Bronchial epithelial cell (primary cell): ENCODE data around the gene CCNL1. TPM values are rescaled to one million over a fixed set of nuclear protein-coding genes. Genes with fewer than 3 reads are reported as not detected.
"Not testable (repeated sequence)": the region's sequence is repeated elsewhere in the genome, so short reads cannot be mapped to it uniquely, and the experiment has no call there.

ENCODE experiments used
- DNase-seq: peaks from one replicate; pipeline ENCODE4 v3.0.0-alpha.2; 2010; ENCODE audit warnings: low read depth
- FAIRE-seq: peaks from 2 replicates; lab custom pipeline; 2011; peaks lifted over from hg19 to GRCh38; lab: Jason Lieb, UNC
- H3K27me3 ChIP-seq: 2 replicates; pipeline ENCODE4 v1.5.1; 2011; ENCODE audit warnings: low read length; ENCODE audit not compliant: control insufficient read depth, insufficient read depth
- H3K36me3 ChIP-seq: 2 replicates; pipeline ENCODE4 v1.5.1; 2011; ENCODE audit warnings: low read length; ENCODE audit not compliant: control insufficient read depth, insufficient read depth
- H3K4me3 ChIP-seq: 2 replicates; pipeline ENCODE4 v1.5.1; 2011; ENCODE audit warnings: mild to moderate bottlenecking, low read depth, low read length, control low read depth
- CTCF ChIP-seq: IDR thresholded peaks from 2 replicates; pipeline ENCODE4 v1.5.1; 2011; ENCODE audit warnings: mild to moderate bottlenecking, moderate library complexity, low read length, control low read depth, inconsistent platforms; ENCODE audit not compliant: insufficient read depth, severe bottlenecking
- total RNA-seq: library from RNA; depleted of rRNA; stranded (reverse); fragments of >200 nt; gene quantifications from 2 replicates; pipeline ENCODE4 v1.2.1, GENCODE V29; 2014

CCNL1 gene
- total RNA-seq, 1 donor from 2014 or later = 107 TPM

GRCh38 chr3:157195965-157196364, 36.0 kb upstream of the CCNL1 start:
- Histone ChIP-seq H3K36me3 (no peaks in the 10 kb centered on the region), H3K4me3 (no peak overlapping the region), H3K27me3 (no peaks in the 10 kb centered on the region)
- FAIRE-seq (no peak), DNase-seq (no peak)
- TF ChIP-seq CTCF = no peak

DNA sequence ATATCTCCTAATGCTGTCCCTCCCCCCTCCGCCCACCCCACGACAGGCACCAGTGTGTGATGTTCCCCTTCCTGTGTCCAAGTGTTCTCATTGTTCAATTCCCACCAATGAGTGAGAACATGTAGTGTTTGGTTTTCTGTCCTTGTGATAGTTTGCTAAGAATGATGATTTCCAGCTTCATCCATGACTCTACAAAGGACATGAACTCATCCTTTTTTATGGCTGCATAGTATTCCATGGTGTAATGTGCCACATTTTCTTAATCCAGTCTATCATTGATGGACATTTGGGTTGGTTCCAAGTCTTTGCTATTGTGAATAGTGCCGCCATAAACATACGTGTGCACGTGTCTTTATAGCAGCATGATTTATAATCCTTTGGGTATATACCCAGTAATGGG, 31.2 kb upstream of the CCNL1 start:
- not testable (repeated sequence) for FAIRE-seq, H3K27me3 ChIP-seq, H3K36me3 ChIP-seq, H3K4me3 ChIP-seq, DNase-seq

DNA sequence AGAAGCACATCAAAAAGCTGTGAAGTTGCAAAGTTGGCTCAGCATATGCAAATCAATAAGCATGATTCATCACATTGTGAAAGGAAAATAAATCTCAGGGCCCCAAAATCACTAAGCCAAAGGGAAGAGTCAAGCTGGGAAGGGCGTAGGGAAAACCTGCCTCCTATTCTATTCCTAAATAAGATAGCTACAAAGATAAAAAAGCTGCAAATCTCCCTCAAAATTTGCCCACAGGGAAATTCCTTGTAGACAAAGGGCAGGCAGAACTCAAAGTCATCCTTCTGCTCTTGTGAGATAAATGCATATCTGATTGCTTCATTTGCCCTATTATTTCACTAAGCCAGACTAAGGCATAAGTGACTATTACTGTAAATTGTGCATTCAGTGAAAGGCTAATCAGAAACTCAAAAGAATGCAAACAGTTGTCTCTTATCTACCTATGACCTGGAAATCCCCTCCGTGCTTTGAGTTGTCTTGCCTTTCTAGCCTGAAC, 30.5 kb upstream of the CCNL1 start:
- FAIRE-seq (no peak), DNase-seq (peak; percentile 14)
- Histone ChIP-seq H3K27me3 (no peaks in the 10 kb centered on the region), H3K4me3 (no peak overlapping the region), H3K36me3 (no peaks in the 10 kb centered on the region)
- TF ChIP-seq CTCF = no peak

DNA sequence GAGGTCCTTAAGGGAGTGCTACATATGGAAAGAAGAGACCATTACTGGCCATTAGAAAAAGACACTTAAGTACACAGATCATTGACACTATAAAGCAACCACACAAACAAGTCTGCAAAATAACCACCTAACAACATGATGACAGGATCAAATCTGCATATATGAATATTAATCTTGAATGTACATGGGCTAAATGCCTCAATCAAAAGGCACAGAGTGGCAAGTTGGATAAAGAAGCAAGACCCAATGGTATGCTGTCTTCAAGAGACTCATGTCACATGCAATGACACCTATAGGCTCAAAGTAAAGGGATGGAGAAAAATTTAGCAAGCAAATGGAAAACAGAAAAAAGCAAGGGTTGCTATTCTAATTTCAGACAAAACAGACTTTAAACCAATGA, 28.4 kb upstream of the CCNL1 start:
- Histone ChIP-seq H3K4me3 (no peak overlapping the region), H3K36me3 (no peaks in the 10 kb centered on the region), H3K27me3 (no peaks in the 10 kb centered on the region)
- DNase-seq (no peak), FAIRE-seq (no peak)
- TF ChIP-seq CTCF = no peak

DNA sequence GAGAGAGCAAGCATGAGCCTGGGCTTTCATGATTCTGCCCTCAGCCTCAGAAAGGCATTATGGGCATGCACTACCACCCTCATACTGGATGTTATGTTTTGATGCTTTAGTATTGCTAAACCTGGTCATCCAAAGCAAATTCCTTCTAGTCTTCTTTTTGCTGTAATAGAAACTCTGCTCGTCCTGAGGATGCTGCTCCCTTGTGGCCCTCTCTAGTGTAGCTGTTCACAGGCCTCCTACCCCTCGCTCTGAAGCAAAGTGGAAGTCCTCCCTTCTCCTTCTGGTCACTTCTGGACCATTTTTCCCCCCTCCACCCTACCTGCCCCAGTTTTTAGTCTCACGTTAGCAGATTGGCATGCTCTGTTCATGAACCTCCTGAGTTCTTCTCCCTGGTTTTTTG, 22.9 kb upstream of the CCNL1 start:
- FAIRE-seq (no peak), DNase-seq (no peak)
- H3K36me3 ChIP-seq = no peaks in the 10 kb centered on the region
- no peaks in the 10 kb centered on the region for H3K27me3 ChIP-seq
- no peak for TF ChIP-seq CTCF
- H3K4me3 ChIP-seq = no peak overlapping the region

DNA sequence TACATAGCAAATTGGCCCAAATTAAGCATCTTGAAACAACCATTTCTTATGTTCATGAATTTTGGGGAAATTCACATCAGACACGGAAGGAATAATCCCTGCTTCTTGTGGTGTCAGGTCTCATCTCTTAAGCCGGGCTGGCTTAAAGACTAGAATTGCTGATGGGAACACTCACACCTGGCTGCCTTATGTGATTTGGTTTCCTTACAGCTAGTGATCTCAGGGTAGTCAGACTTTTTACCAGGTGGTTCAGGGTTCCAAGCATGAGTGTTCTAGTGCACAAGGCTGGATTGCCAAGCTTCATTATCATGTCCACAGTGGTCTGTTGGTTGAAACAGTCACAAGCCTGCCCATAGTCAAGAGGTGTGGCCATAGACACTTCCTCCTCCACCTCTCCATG, 20.3 kb upstream of the CCNL1 start:
- no peak for TF ChIP-seq CTCF
- Histone ChIP-seq H3K36me3 (no peaks in the 10 kb centered on the region), H3K4me3 (no peak overlapping the region), H3K27me3 (no peaks in the 10 kb centered on the region)
- DNase-seq (no peak), FAIRE-seq (no peak)
